Measurements from ENCODE around the gene TMEM141.

- TF ChIP-seq FOXA1 (IDR thresholded peaks at IDR 0.05) (no peak), SP1 (IDR thresholded peaks at IDR 0.05) (no peak)
Observed at GRCh38 chr9:136825295-136826187, 34.4 kb downstream of the TMEM141 start.
